MCF 10A (cell line): Measurements from ENCODE around the gene GTF3C4. TPM values are rescaled to one million over a fixed set of nuclear protein-coding genes. Genes with fewer than 3 reads are reported as not detected.

Experiments
- BruUV-seq: library from RNA; stranded (reverse); fragments of 400-500 nt; replicated peaks from 2 replicates; lab custom pipeline; 2021; lab: Mats Ljungman, UMichigan
- CTCF ChIA-PET: fragments of 300-600 bp; sonication (Branson Sonifier 250); formaldehyde crosslinking; extraction: SDS; loops from one replicate; lab custom pipeline; 2021; ENCODE audit warnings: antibody characterized with exemption, inconsistent platforms; lab: Yijun Ruan, JAX
- POLR2A ChIA-PET: fragments of 300-600, 350-650 bp; sonication (Branson Sonifier 250); formaldehyde crosslinking; extraction: SDS; loops from one replicate; lab custom pipeline; 2020; ENCODE audit warnings: antibody characterized with exemption, inconsistent platforms; lab: Yijun Ruan, JAX
- DNase-seq: peaks from one replicate; pipeline ENCODE4 v3.0.0-alpha.2; 2018; ENCODE audit not compliant: unreplicated experiment
- H3K27ac Mint-ChIP-seq: one replicate; pipeline ENCODE4 v1.8.0; 2022; ENCODE audit warnings: mild to moderate bottlenecking, low read depth, mixed read lengths; ENCODE audit not compliant: unreplicated experiment
- H3K27me3 Mint-ChIP-seq: one replicate; pipeline ENCODE4 v1.8.0; 2022; ENCODE audit warnings: mixed read lengths; ENCODE audit not compliant: insufficient read depth, unreplicated experiment
- H3K36me3 Mint-ChIP-seq: one replicate; pipeline ENCODE4 v1.8.0; 2022; ENCODE audit warnings: mild to moderate bottlenecking, moderate library complexity, mixed read lengths; ENCODE audit not compliant: insufficient read depth, unreplicated experiment
- H3K4me1 Mint-ChIP-seq: one replicate; pipeline ENCODE4 v1.8.0; 2022; ENCODE audit warnings: mixed read lengths; ENCODE audit not compliant: insufficient read depth, unreplicated experiment
- H3K4me3 Mint-ChIP-seq: one replicate; pipeline ENCODE4 v1.8.0; 2022; ENCODE audit warnings: mild to moderate bottlenecking, moderate library complexity, mixed read lengths; ENCODE audit not compliant: unreplicated experiment
- H3K9me3 Mint-ChIP-seq: one replicate; pipeline ENCODE4 v1.8.0; 2022; ENCODE audit warnings: mixed read lengths; ENCODE audit not compliant: unreplicated experiment
- CTCF ChIP-seq: fragments of 200-600 bp; IDR thresholded peaks from one replicate; pipeline ENCODE4 v1.8.0; 2022; ENCODE audit warnings: antibody characterized with exemption, mild to moderate bottlenecking; ENCODE audit not compliant: unreplicated experiment
- intact Hi-C: fragments of 100-400 bp; cut with micrococcal nuclease; formaldehyde crosslinking; loops from 2 replicates; pipeline ENCODE4 v1.14.1; 2022
- total RNA-seq: library from RNA; stranded (reverse); gene quantifications from 2 replicates; pipeline ENCODE4 v1.2.3, GENCODE V29; 2022

GTF3C4 gene
- total RNA-seq, 1 experiment from 2014 or later: 18.3 TPM

- H3K36me3 Mint-ChIP-seq: peaks cover 9% of the 10 kb centered on the region
- no peak for TF ChIP-seq CTCF
- no peak overlapping the region for H3K4me3 Mint-ChIP-seq
- no peak overlapping the region for H3K27ac Mint-ChIP-seq
- no peaks in the 10 kb centered on the region for H3K4me1 Mint-ChIP-seq
- ChIA-PET CTCF (no interaction called here), POLR2A (no interaction called here)
- no TSS peak for BruUV-seq
- DNase-seq: no peak
- peaks cover 30% of the 10 kb centered on the region for H3K9me3 Mint-ChIP-seq
- intact Hi-C loops: no loop called here
- no peaks in the 10 kb centered on the region for H3K27me3 Mint-ChIP-seq
Measured at GRCh38 chr9:132697230-132697629, 27.0 kb downstream of the GTF3C4 start.

- H3K27me3 Mint-ChIP-seq: no peaks in the 10 kb centered on the region
- peaks cover 34% of the 10 kb centered on the region for H3K9me3 Mint-ChIP-seq
- no peak overlapping the region for H3K4me3 Mint-ChIP-seq
- H3K27ac Mint-ChIP-seq: no peak overlapping the region
- no peak for TF ChIP-seq CTCF
- intact Hi-C loops: no loop called here
- CTCF ChIA-PET: interaction anchor here (1.2 kb wide), 1 partner anchor 12 kb away, joined by 5 read pairs; no protein-coding TSS in a partner anchor
- POLR2A ChIA-PET: interaction anchor here (0.6 to 1.1 kb wide), 2 partner anchors 118 to 130 kb away, joined by 3 read pairs; no protein-coding TSS in a partner anchor
- peaks cover 4% of the 10 kb centered on the region for H3K36me3 Mint-ChIP-seq
- no TSS peak for BruUV-seq
- H3K4me1 Mint-ChIP-seq: no peaks in the 10 kb centered on the region
- no peak for DNase-seq
Measured at GRCh38 chr9:132698989-132699388, 28.7 kb downstream of the GTF3C4 start.

- CTCF ChIA-PET: no interaction called here
- intact Hi-C loops: no loop called here
- Mint-ChIP-seq H3K4me3 (no peak overlapping the region), H3K4me1 (no peaks in the 10 kb centered on the region), H3K27ac (no peak overlapping the region), H3K27me3 (no peaks in the 10 kb centered on the region), H3K9me3 (peaks cover 38% of the 10 kb centered on the region), H3K36me3 (no peaks in the 10 kb centered on the region)
- POLR2A ChIA-PET: interaction anchor here (1.1 kb wide), 1 partner anchor 129 kb away, joined by 3 read pairs; no protein-coding TSS in a partner anchor
- TF ChIP-seq CTCF: no peak
- BruUV-seq: no TSS peak
- DNase-seq: no peak
Measured at GRCh38 chr9:132699956-132700355, 29.7 kb downstream of the GTF3C4 start.

DNA sequence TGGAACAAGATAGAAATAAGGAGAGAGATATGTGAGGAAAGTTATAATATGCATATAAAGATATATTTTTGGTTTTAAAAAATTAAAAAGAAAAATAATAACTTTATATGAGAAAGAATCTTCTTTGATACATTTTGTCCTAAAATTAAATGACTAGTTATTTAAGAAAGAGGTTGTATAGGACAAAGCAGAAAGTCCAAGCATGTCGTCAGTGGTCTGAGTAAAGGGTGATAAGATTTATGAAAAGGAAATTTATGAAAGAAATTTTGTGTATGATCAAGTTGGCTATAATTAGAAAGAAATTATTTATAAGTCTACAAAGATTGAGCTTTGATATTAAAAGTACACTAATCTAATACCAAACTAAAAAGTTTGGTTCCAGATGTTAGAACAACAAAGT, 32.0 kb downstream of the GTF3C4 start:
- Mint-ChIP-seq H3K36me3 (no peaks in the 10 kb centered on the region), H3K4me1 (no peaks in the 10 kb centered on the region), H3K4me3 (no peak overlapping the region), H3K27me3 (no peaks in the 10 kb centered on the region), H3K27ac (no peak overlapping the region), H3K9me3 (peaks cover 24% of the 10 kb centered on the region)
- BruUV-seq: no TSS peak
- no peak for TF ChIP-seq CTCF
- intact Hi-C loops: no loop called here
- CTCF ChIA-PET: interaction anchor here (0.6 kb wide), 1 partner anchor 288 kb away, joined by 3 read pairs; no protein-coding TSS in a partner anchor
- POLR2A ChIA-PET: no interaction called here
- DNase-seq: peak; percentile 20
